Calu3 (cell line): ENCODE results near the gene PLD1. TPM values are rescaled to one million over a fixed set of nuclear protein-coding genes. Genes with fewer than 3 reads are reported as not detected.
"Not testable (repeated sequence)": the region's sequence is repeated elsewhere in the genome, so short reads cannot be mapped to it uniquely, and the experiment has no call there.

Experiments used
- BruUV-seq: library from RNA; stranded (reverse); fragments of 400-500 nt; replicated peaks from 2 replicates; lab custom pipeline; 2021; lab: Mats Ljungman, UMichigan
- CTCF ChIA-PET: fragments of 300-600 bp; sonication (Branson Sonifier 250); formaldehyde crosslinking; loops from one replicate; lab custom pipeline; 2022; ENCODE audit warnings: antibody characterized with exemption; lab: Charles Lee
- DNase-seq: peaks from one replicate; pipeline ENCODE4 v3.0.0; 2022
- H3K27ac Mint-ChIP-seq: one replicate; pipeline ENCODE4 v1.8.0; 2022; ENCODE audit warnings: mixed read lengths; ENCODE audit not compliant: unreplicated experiment
- H3K27me3 Mint-ChIP-seq: one replicate; pipeline ENCODE4 v1.8.0; 2022; ENCODE audit warnings: mixed read lengths; ENCODE audit not compliant: unreplicated experiment
- H3K36me3 Mint-ChIP-seq: one replicate; pipeline ENCODE4 v1.8.0; 2022; ENCODE audit warnings: mild to moderate bottlenecking, moderate library complexity, mixed read lengths; ENCODE audit not compliant: insufficient read depth, unreplicated experiment
- H3K4me1 Mint-ChIP-seq: one replicate; pipeline ENCODE4 v1.8.0; 2022; ENCODE audit warnings: mild to moderate bottlenecking, low read depth, mixed read lengths; ENCODE audit not compliant: unreplicated experiment
- H3K4me3 Mint-ChIP-seq: one replicate; pipeline ENCODE4 v1.8.0; 2022; ENCODE audit warnings: mild to moderate bottlenecking, low read depth, moderate library complexity, mixed read lengths; ENCODE audit not compliant: unreplicated experiment
- H3K9me3 Mint-ChIP-seq: one replicate; pipeline ENCODE4 v1.8.0; 2022; ENCODE audit warnings: low read depth, mixed read lengths; ENCODE audit not compliant: unreplicated experiment
- intact Hi-C: fragments of 100-400 bp; cut with micrococcal nuclease; formaldehyde crosslinking; loops from one replicate; pipeline ENCODE4 v1.10.0; 2022; ENCODE audit not compliant: unreplicated experiment
- total RNA-seq: library from RNA; stranded (reverse); gene quantifications from 2 replicates; pipeline ENCODE4 v1.2.3, GENCODE V29; 2022
- TF ChIP-seq, protein P1 (sequence below): fragments of 200-600 bp; IDR thresholded peaks from one replicate; pipeline ENCODE4 v1.8.0; 2022; ENCODE audit warnings: antibody characterized with exemption; ENCODE audit not compliant: unreplicated experiment

PLD1 gene
- total RNA-seq, 1 experiment from 2014 or later, result 61.2 TPM

DNA sequence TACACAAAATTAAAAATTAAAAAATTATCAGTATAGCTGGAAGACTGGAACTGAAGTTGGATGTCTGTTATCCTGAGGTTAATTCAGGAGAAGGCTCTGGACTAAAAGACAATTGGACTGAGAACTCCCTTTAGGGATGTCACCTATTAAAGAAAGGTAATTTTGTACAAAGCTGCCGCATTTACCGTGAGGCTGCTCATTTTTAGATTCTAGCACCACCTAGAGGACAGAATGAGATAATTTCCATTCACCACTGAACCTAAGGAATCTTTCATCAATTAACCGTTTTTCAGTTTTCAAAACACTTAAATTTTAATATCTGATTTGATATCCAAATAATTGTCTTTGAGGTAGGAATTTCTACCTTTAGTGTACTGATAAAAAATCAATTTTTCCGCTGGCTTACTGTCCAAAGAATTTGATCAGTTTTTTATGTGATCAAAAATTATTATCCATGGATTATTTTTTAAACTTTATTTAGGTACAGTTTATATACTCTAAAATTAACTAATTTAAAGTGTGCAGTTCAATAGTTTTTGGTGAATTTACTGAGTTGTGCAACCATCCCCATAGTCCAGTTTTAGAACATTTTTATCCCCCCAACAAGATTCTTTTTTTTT lies 243.4 kb downstream of the PLD1 start:
- intact Hi-C loops, result loop anchor here (1.0 to 10.0 kb wide), 5 partner anchors 106 to 606 kb away; partner anchors contain the start of gene TNIK
- no peaks in the 10 kb centered on the region for H3K9me3 Mint-ChIP-seq
- H3K4me3 Mint-ChIP-seq, result no peak overlapping the region
- H3K36me3 Mint-ChIP-seq, result no peaks in the 10 kb centered on the region
- no peaks in the 10 kb centered on the region for H3K4me1 Mint-ChIP-seq
- no peaks in the 10 kb centered on the region for H3K27me3 Mint-ChIP-seq
- CTCF ChIA-PET, result interaction anchor here (0.6 to 2.7 kb wide), 8 partner anchors 8 to 605 kb away, joined by 3 to 9 read pairs (median 4); no protein-coding TSS in a partner anchor
- peak; percentile 21 for DNase-seq
- no TSS peak for BruUV-seq
- TF ChIP-seq, protein P1, sequence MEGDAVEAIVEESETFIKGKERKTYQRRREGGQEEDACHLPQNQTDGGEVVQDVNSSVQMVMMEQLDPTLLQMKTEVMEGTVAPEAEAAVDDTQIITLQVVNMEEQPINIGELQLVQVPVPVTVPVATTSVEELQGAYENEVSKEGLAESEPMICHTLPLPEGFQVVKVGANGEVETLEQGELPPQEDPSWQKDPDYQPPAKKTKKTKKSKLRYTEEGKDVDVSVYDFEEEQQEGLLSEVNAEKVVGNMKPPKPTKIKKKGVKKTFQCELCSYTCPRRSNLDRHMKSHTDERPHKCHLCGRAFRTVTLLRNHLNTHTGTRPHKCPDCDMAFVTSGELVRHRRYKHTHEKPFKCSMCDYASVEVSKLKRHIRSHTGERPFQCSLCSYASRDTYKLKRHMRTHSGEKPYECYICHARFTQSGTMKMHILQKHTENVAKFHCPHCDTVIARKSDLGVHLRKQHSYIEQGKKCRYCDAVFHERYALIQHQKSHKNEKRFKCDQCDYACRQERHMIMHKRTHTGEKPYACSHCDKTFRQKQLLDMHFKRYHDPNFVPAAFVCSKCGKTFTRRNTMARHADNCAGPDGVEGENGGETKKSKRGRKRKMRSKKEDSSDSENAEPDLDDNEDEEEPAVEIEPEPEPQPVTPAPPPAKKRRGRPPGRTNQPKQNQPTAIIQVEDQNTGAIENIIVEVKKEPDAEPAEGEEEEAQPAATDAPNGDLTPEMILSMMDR, result peak; percentile 87
- H3K27ac Mint-ChIP-seq, result no peak overlapping the region

DNA sequence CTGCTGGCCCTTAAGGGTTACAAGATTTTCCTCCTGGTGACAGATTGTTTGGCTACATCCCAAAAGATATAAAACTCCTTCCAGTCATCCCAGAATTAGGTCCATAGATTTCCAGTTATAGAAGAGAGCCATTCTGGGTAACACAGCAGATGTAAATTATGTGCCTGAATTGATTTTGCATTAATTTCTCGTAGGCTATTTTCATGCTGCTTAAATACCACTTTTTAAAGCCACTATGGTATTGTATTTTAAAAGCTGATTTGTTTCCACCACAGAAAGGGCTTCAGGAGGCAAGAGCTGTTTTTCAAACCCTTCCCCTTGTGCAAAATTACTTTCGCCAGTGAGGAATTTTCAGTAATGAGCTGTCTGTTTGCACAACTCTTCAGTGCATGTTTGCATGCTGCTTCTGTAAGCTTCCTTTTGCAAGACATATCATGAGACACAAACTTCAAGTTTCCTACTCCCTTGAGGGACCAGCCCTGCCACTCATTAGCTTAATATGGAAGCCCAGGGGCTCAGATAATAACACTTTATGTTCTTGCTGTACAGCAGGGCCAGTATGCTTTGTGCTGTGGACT lies 244.7 kb downstream of the PLD1 start:
- Mint-ChIP-seq H3K27ac (no peak overlapping the region), H3K36me3 (no peaks in the 10 kb centered on the region), H3K9me3 (no peaks in the 10 kb centered on the region), H3K4me1 (no peaks in the 10 kb centered on the region), H3K4me3 (no peak overlapping the region), H3K27me3 (no peaks in the 10 kb centered on the region)
- CTCF ChIA-PET, result interaction anchor here (0.8 to 2.7 kb wide), 6 partner anchors 9 to 604 kb away, joined by 3 to 9 read pairs (median 4); no protein-coding TSS in a partner anchor
- TF ChIP-seq, protein P1, result no peak
- intact Hi-C loops, result loop anchor here (1.0 to 10.0 kb wide), 3 partner anchors 105 to 604 kb away; partner anchors contain the start of gene TNIK
- BruUV-seq, result no TSS peak
- DNase-seq, result no peak

DNA sequence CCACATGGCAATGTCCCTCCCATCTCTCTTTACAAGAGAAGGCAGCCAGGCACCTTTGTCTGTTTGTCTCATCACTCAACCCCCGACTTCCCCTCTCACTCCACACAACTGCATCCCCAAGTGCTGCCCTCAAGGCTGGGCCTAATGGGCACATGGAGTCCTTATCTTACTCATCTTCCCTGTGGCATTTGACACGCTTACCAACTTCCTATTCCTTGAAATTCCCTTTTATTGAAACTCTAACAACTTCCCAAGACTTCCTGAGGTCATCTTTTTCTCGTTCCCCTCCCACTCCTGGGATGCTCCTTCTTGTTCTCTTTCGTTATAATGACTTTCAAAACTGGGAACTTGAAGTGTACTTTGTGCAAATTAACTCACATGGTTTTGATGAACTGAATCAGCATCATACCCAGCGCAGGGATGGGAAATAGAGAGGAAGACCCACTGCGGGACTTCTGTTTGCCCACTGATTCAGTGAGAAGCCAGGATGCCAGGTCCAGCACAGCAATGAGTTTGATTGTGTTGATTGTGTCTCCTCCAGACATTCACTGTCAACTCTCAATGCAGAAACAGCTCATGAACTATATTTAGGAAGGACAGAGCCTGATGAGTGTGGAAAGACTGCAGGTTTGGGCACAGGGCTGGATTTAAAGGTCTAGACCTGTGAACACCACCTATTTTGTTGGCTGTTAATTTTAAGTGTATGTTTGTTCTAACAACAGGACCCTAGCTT lies 245.4 kb downstream of the PLD1 start:
- no peak overlapping the region for H3K27ac Mint-ChIP-seq
- no peaks in the 10 kb centered on the region for H3K4me1 Mint-ChIP-seq
- BruUV-seq, result no TSS peak
- no peaks in the 10 kb centered on the region for H3K36me3 Mint-ChIP-seq
- H3K9me3 Mint-ChIP-seq, result no peaks in the 10 kb centered on the region
- no peaks in the 10 kb centered on the region for H3K27me3 Mint-ChIP-seq
- CTCF ChIA-PET, result interaction anchor here (0.8 to 2.7 kb wide), 6 partner anchors 10 to 603 kb away, joined by 3 to 9 read pairs (median 4); no protein-coding TSS in a partner anchor
- no peak overlapping the region for H3K4me3 Mint-ChIP-seq
- TF ChIP-seq, protein P1, result no peak
- intact Hi-C loops, result loop anchor here (10.0 kb wide), 1 partner anchor 210 kb away; no protein-coding TSS in a partner anchor
- DNase-seq, result no peak

DNA sequence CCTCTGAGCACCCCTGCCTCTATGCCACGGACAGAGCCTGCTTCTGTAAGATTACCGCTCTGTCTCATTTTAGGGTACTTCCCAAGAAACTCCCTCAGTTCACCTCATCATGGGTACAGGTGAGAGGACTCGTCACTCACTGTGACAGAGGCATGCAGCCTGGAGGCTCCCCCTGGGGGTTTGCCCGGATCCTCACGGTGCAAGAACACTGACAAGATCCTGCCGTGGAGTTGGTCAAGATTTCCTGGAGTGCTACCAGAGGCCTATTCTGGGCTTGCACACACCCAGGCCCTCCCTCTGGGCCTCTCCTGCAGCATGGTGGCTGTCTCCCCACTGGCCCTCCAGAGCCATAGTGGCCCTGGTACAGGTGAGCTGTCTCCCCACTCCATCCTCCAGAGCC lies 247.0 kb downstream of the PLD1 start:
- intact Hi-C loops, result loop anchor here (10.0 kb wide), 1 partner anchor 208 kb away; no protein-coding TSS in a partner anchor
- Mint-ChIP-seq H3K27me3 (no peaks in the 10 kb centered on the region), H3K9me3 (no peaks in the 10 kb centered on the region), H3K27ac (no peak overlapping the region), H3K4me3 (no peak overlapping the region), H3K36me3 (no peaks in the 10 kb centered on the region), H3K4me1 (no peaks in the 10 kb centered on the region)
- BruUV-seq, result no TSS peak
- CTCF ChIA-PET, result interaction anchor here (1.3 kb wide), 1 partner anchor 578 kb away, joined by 3 read pairs; no protein-coding TSS in a partner anchor
- DNase-seq, result peak; percentile 30
- TF ChIP-seq, protein P1, result no peak

DNA sequence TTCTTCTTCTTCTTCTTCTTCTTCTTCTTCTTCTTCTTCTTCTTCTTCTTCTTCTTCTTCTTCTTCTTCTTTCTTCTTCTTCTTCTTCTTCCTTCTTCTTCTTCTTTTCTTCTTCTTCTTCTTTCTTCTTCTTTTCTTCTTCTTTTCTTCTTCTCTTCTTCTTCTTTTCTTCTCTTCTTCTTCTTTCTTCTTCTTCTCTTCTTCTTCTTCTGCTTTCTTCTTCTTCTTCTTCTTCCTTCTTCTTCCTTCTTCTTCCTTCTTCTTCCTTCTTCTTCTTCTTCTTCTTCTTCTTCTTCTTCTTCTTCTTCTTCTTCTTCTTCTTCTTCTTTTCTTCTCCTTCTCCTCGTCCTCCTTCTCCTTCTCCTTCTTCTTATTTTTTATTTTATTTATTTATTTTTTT lies 247.8 kb downstream of the PLD1 start:
- DNase-seq, H3K27ac Mint-ChIP-seq, H3K27me3 Mint-ChIP-seq, H3K36me3 Mint-ChIP-seq, BruUV-seq, H3K4me1 Mint-ChIP-seq, H3K9me3 Mint-ChIP-seq, H3K4me3 Mint-ChIP-seq: not testable (repeated sequence)
- intact Hi-C loops, result loop anchor here (10.0 kb wide), 1 partner anchor 208 kb away; no protein-coding TSS in a partner anchor
- CTCF ChIA-PET, result interaction anchor here (1.3 kb wide), 1 partner anchor 577 kb away, joined by 3 read pairs; no protein-coding TSS in a partner anchor
